Daoy (cell line): ENCODE data around the gene YY2. TPM values are rescaled to one million over a fixed set of nuclear protein-coding genes. Genes with fewer than 3 reads are reported as not detected.
"Not testable (repeated sequence)": the region's sequence is repeated elsewhere in the genome, so short reads cannot be mapped to it uniquely, and the experiment has no call there.

Experiments
- DNase-seq: peaks from one replicate; pipeline ENCODE4 v3.0.0-alpha.2; 2015; ENCODE audit warnings: low read depth
- total RNA-seq: library from RNA; depleted of rRNA; stranded (reverse); fragments of >200 nt; shearing (Covaris generic); gene quantifications from 2 replicates; pipeline ENCODE4 v1.2.3, GENCODE V29; 2014; rRNA removed

YY2 gene
- total RNA-seq, 1 experiment from 2014 or later: 0.11 TPM

DNA sequence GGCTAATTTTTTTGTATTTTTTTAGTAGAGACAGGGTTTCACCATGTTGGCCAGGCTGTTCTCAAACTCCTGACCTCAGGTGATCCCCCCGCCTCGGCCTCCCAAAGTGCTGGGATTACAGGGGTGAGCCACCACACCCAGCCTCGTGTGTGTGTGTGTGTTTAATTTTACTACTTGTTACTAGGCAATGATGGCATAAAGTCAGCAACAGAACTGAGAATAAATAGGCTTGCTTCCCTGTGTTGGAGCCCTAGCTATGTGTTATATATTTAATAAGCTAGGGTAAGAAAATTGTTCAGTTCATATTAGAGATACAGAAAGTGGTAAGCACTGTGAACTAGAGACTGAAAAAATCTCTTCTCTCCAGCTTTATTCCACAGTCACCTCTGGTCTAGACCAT lies 18.4 kb downstream of the YY2 start:
- not testable (repeated sequence) for DNase-seq

DNA sequence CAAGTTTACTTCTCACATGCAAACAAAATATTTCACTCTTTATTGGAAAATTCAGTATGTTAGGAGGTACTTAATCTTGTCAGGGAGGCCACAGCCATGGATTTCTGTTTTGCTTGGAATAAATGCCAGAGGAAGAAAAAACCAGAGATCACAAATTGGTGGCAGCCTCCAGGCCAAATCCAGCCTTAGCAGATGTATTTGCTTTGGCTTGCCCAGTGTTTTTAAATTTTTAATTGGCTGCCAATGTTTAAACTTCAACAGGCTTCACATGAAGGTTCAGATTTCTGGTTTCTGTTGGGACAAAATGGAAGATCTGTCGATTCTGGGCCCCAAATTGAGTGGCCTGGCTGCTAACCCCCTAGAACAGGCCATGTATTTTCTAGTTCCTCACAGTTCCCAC lies 19.2 kb downstream of the YY2 start:
- DNase-seq: no peak

DNA sequence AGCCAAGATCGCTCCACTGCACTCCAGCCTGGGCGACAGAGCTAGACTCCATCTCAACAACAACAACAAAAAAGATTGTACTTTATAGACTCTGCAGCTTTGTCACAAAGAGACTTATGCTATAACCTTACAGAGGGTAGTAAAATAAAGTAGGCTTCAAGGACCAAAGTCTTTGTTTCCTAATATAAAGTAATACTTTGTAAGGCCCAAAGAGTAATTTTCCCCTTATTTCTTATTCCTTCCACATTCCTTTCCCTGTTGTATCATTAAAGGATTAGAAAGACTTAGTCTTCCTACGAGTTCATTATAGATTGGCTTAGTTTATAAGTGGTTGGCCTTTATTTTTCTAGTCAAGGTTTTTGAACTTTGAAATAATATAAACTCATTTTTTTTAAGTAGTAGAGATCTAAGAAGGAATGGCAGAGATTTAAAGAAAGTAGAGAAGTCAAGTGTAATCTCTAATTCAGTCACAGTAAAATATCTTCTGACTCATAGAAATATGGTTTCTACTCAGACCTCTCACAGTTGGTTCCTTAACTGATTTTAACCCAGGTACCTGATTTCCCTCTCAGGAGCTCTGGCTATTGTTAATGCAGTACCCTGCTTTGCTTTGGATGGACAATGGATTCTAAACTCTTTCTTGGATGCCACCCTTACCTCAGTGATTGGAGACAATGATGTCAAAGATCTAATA lies 26.2 kb downstream of the YY2 start:
- no peak for DNase-seq

DNA sequence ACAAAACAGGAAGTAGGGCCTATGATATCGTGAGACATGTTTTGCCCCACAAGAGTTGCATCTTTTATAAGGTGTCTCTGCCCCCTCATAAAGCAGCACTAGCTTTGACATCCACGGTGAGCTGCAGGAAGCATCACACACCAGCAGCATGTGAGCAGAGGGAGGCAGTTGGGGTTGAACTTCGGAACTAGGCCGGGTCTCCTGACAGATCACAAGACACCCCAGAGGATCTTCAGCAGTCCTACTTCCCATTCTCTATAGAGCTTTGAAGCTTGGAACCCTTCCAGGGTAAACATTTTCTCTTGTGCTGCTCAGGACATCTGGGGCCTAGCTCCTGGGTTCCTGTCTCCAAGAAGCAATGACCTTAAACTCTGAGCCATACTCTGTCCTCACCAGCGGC lies 27.5 kb downstream of the YY2 start:
- no peak for DNase-seq

DNA sequence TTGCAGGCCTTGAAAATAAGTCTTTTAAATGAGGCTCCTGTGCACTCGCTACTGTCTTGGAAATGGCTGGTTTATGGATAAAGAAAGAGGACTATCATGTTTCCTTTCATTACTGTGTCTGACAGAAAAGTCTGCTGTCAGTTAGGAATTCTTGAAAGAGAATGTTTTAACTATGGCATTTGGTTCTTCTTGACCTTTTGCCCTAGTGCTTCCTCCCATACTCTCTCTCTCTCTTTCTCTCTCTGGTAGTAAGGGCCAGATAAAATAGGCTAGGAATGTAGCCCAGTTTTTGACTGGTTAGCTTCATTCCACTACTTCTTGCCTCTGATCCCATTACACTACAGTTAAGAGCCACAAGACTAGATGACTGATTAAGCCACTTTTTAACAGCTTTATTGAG lies 29.8 kb downstream of the YY2 start:
- no peak for DNase-seq

DNA sequence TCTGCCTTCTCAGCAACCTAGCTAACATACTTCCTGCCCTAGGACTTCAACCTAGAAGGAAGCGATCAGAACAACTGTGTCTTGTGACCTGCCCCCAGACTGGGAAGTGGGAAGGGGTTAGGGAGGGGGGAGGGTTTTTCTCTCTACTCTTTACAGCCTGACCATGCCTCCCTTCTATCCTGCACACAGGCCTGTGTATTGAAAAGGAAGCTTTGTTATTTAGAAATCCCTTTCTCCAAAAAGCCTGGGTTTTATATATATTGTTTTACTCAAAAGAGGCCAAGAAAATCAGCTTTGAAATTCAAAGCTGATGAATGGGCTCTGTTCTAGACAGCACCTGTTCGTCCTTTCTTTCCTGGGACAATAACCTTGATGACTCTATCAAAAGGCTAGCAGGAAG lies 49.5 kb downstream of the YY2 start:
- DNase-seq: no peak

DNA sequence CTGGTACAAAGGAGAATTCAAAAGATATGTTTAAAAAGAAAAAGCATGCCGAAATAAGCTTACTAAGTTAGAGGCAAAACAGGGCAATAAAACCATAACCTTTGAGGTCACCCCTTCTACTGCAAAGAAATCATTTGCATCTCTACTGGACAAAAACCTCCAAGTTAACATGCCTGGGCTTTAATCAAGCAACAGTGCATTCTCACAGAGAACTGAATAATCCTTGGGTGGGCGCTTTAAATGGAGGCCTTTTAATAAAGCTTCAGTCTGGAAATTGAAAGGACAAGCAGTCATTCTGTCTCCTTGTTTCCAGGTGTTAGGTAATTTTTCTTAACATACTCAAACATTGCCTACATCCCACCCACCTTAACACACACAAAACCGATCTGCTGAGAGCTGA lies 50.2 kb downstream of the YY2 start:
- DNase-seq: no peak

DNA sequence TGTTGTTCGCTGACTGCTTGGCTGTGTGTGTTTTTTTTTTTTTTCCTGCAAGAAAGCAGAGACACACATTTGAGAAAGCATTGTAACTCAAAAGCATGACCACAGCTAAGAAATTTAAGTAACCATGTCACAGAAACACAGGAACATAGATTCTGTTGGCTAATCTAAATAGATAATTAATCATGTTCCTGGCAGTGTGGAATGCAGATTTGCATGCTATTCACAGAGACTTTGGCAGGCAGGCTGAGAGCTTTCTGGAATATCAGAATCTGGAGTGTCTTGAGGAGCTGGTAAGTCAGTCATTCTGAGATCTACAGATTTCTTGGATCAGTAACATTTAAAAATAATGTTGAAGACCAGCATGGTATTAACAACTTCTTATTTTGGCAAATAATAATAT lies 51.5 kb downstream of the YY2 start:
- no peak for DNase-seq

Other genes with a start within 250 kb of the YY2 start
- not detected in 2 replicates for gene KLHL34, start 197.7 kb upstream of the YY2 start, total RNA-seq
- not detected in 2 replicates for gene SMPX, start 97.9 kb upstream of the YY2 start, total RNA-seq
- gene MBTPS2, start 16.4 kb upstream of the YY2 start, total RNA-seq: 5.2 and 5.5 TPM in 2 replicates
- gene SMS, start 84.7 kb downstream of the YY2 start, total RNA-seq: 344 and 384 TPM in 2 replicates
- 0.18 and 1.1 TPM in 2 replicates for gene PHEX, start 176.3 kb downstream of the YY2 start, total RNA-seq